Activated T-helper 17 cell treated with anti-CD3 and anti-CD28 coated beads, Interleukin-2, amount 50 U/mL, for 72 hours (primary cell): ENCODE data around the gene MC4R. TPM values are rescaled to one million over a fixed set of nuclear protein-coding genes. Genes with fewer than 3 reads are reported as not detected.
"Not testable (repeated sequence)": the region's sequence is repeated elsewhere in the genome, so short reads cannot be mapped to it uniquely, and the experiment has no call there.

Experiments
- ATAC-seq: fragments of 150-1000 bp; cut with Tn5 transposase; replicated peaks from 2 replicates; pipeline ENCODE4 v1.10.0; 2021; ENCODE audit warnings: mild to moderate bottlenecking, moderate library complexity
- H3K27ac Mint-ChIP-seq: one replicate; pipeline ENCODE4 v1.8.0; 2022; ENCODE audit warnings: mixed read lengths
- H3K27me3 Mint-ChIP-seq: one replicate; pipeline ENCODE4 v1.8.0; 2022; ENCODE audit warnings: mixed read lengths
- H3K36me3 Mint-ChIP-seq: one replicate; pipeline ENCODE4 v1.8.0; 2022; ENCODE audit warnings: low read depth, mild to moderate bottlenecking, mixed read lengths
- H3K4me1 Mint-ChIP-seq: one replicate; pipeline ENCODE4 v1.8.0; 2022; ENCODE audit warnings: mixed read lengths
- H3K4me3 Mint-ChIP-seq: one replicate; pipeline ENCODE4 v1.8.0; 2022; ENCODE audit warnings: mild to moderate bottlenecking, mixed read lengths
- H3K9me3 Mint-ChIP-seq: one replicate; pipeline ENCODE4 v1.8.0; 2022; ENCODE audit warnings: mixed read lengths
- total RNA-seq, 2 donors: library from RNA; stranded (reverse); gene quantifications; one replicate each; pipeline ENCODE4 v1.2.3, GENCODE V29; 2022

MC4R gene
- not detected for total RNA-seq

GRCh38 chr18:60372596-60372995 is at the start of gene MC4R:
MC4R (minus strand) TSS chr18:60372775; CDS start chr18:60372349, 426 bp downstream.
- no peak for ATAC-seq
- Mint-ChIP-seq H3K27ac (no peak within 1 kb of the TSS), H3K27me3 (no peaks in the 10 kb centered on the region), H3K4me3 (no peak within 1 kb of the TSS), H3K4me1 (no peaks in the 10 kb centered on the region), H3K9me3 (peaks cover 4% of the 10 kb centered on the region), H3K36me3 (no peaks in the 10 kb centered on the region)

DNA sequence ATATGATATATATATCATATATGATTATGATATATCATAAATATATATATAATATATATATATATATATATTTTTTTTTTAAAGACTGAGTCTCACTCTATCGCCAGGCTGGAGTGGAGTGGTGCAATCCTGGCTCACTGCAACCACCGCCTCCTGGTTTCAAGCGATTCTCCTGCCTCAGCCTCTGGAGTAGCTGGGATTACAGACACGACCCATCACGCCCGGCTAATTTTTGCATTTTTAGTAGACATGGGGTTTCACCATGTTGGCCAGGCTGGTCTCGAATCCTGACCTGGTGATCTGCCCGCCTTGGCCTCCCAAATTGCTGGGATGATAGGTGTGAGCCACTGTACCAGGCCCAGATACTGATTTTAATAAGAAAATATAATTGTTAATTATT is 49.7 kb upstream of the MC4R start:
- H3K9me3 Mint-ChIP-seq, H3K27ac Mint-ChIP-seq, H3K36me3 Mint-ChIP-seq, H3K27me3 Mint-ChIP-seq, H3K4me3 Mint-ChIP-seq, ATAC-seq, H3K4me1 Mint-ChIP-seq: not testable (repeated sequence)

DNA sequence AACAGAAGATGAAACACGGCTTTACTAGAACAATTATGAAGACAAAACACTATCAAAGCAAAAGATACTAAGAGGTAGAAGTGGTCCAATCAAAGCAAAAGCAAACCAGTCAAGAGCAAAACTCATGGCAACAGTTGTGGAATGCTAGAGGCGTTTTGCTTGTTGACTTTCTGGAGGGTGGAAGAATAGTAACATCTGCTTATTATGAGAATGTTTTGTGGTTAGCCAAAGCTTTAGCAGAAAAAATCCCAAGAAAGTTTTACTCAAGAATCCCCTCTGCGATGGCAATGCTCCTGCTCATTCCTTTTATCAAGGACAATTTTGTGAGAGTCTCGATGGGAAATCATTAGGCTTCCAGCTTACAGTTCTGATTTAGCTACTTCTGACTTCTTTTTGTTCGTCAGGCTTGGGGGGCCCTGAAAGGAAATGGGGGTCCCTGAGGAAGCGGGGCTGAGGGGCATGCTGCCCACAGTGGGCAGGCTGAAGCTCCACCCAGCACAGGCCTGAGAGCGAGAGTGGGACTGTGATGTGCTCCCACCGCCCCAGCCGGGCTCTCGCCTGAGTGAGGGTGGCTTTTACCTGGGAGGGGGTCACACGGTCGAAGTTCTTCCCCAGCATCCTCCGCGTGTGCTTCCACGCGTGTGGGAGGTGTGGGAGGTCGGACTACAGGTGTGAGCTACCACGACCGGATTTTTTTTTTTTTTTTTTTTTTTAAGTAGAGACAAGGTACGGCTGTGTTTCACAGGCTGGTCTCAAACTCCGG is 49.0 kb upstream of the MC4R start:
- no peaks in the 10 kb centered on the region for H3K4me1 Mint-ChIP-seq
- no peaks in the 10 kb centered on the region for H3K36me3 Mint-ChIP-seq
- H3K27ac Mint-ChIP-seq: no peak overlapping the region
- H3K9me3 Mint-ChIP-seq: peaks cover 5% of the 10 kb centered on the region
- H3K27me3 Mint-ChIP-seq: no peaks in the 10 kb centered on the region
- ATAC-seq: no peak
- H3K4me3 Mint-ChIP-seq: no peak overlapping the region

DNA sequence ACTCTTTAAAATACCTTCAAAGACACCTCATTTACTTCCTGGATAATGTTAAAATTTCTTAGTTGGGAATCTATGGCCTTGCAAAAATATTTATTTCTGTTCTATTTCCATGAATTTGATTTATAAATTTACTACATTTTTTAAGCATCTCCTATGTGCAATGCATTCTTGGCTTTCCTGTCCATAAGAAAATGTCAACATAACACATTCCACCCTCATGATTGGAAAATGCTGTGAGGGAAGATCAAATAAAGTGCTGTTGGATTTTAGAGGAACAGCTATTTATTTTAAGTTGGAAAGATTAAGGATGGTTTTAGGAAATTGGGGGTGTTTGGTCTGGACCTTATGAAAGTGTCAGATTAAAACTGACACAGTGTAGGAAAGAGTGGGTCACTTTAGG is 45.4 kb upstream of the MC4R start:
- Mint-ChIP-seq H3K27me3 (no peaks in the 10 kb centered on the region), H3K4me3 (no peak overlapping the region), H3K9me3 (peaks cover 5% of the 10 kb centered on the region)

DNA sequence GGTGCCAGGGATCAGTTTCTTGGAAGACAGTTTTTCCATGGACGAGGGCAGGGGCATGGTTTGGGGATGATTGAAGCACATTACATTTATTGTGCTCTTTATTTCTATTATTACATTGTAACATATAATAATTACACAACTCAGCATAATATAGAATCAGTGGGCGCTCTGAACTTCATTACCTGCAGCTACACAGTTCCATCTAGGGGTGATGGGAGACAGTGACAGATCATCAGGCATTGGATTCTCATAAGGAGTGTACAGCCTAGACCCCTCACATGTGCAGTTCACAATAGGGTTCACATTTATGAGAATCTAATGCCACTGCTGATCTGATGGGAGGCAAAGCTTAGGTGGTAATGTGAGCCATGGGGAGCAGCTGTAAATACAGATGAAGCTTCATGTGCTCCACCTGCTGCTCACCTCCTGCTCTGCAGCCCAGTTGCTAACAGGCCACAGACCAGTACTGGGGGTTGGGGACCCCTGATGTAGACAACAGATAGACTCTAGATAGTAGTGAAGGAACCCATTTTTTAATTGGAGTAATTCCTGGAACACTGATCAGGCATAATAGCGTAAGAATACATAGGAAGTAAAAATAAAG is 41.5 kb upstream of the MC4R start:
- ATAC-seq: no peak
- no peaks in the 10 kb centered on the region for H3K27me3 Mint-ChIP-seq
- no peaks in the 10 kb centered on the region for H3K4me1 Mint-ChIP-seq
- H3K27ac Mint-ChIP-seq: no peak overlapping the region
- H3K36me3 Mint-ChIP-seq: no peaks in the 10 kb centered on the region
- no peak overlapping the region for H3K4me3 Mint-ChIP-seq
- no peaks in the 10 kb centered on the region for H3K9me3 Mint-ChIP-seq

More for the DNA sequence above, 45.4 kb upstream of the MC4R start:
- no peaks in the 10 kb centered on the region for H3K4me1 Mint-ChIP-seq
- H3K36me3 Mint-ChIP-seq: no peaks in the 10 kb centered on the region
- ATAC-seq: no peak
- no peak overlapping the region for H3K27ac Mint-ChIP-seq

DNA sequence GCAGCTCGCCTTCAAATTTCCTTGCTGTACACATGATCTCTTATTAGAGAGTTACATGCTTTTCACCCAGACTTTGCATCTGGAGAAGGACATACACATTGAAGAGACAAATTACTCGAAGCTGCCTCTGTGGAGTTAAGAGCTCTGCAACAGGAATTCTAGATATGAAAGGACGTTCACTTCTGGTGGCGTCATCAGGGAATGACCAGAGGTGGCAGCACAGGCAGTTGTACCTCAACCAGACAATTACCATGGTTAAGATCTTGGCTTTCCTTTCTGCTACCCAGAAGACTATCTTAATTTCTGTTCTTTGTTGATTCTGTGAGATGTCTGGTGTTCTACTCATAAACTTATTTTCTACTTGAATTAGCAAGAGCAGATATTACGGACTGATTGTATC is 39.1 kb upstream of the MC4R start:
- Mint-ChIP-seq H3K27ac (no peak overlapping the region), H3K4me1 (no peaks in the 10 kb centered on the region), H3K4me3 (no peak overlapping the region), H3K27me3 (no peaks in the 10 kb centered on the region), H3K9me3 (no peaks in the 10 kb centered on the region), H3K36me3 (no peaks in the 10 kb centered on the region)
- ATAC-seq: no peak

DNA sequence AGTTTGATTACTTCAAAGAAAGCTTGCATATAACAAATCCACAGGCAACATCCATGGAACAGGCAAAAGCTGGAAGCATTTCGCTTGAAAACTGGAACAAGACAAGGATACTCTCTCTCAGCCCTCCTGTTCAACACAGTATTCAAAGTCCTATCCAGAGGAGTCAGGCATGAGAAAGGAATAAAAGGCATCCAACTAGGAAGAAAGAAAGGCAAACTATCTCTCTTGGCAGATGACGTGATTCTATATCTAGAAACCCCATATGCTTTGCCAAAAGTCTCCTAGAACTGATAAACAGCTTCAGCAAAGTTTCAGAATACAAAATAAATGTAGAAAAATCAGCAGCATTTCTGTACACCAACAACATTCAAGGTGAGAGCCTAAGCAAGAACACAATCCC is 34.1 kb upstream of the MC4R start:
- Mint-ChIP-seq H3K36me3 (no peaks in the 10 kb centered on the region), H3K9me3 (no peaks in the 10 kb centered on the region), H3K4me3 (no peak overlapping the region), H3K4me1 (no peaks in the 10 kb centered on the region), H3K27ac (no peak overlapping the region), H3K27me3 (no peaks in the 10 kb centered on the region)
- ATAC-seq: no peak

DNA sequence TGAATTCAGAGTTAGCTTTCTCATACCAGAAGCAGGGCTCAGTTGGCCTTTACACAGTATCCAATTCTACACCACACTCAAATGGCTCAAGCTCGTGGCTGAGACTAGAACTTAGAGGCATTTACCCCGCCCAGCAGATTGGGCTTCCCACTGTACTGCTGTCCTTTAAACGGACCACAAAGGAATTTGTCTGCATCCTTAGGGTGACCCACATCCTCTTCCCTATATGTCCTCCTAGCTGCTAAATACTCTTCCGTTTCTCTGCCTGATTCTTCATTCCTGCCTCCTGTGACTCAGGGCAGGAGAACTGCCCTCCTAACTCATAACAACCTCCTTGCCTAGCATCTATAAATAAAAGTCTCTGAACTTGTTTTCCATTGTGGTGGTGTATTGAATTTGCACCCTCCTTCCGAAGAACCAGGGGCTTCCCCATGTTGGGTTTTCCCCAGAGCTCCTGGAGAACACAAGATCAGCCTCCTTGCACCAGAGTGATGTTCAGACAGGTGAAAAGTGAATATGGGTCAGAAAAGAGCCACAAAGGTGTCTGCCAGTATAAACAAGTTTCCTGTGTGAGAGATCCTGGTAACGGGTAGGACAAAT is 32.0 kb upstream of the MC4R start:
- Mint-ChIP-seq H3K27ac (no peak overlapping the region), H3K4me3 (no peak overlapping the region), H3K36me3 (no peaks in the 10 kb centered on the region), H3K27me3 (no peaks in the 10 kb centered on the region), H3K9me3 (peaks cover 10% of the 10 kb centered on the region), H3K4me1 (no peaks in the 10 kb centered on the region)
- ATAC-seq: no peak

- H3K4me1 Mint-ChIP-seq: no peaks in the 10 kb centered on the region
- no peaks in the 10 kb centered on the region for H3K27me3 Mint-ChIP-seq
- H3K9me3 Mint-ChIP-seq: peaks cover 11% of the 10 kb centered on the region
- H3K4me3 Mint-ChIP-seq: no peak overlapping the region
- H3K36me3 Mint-ChIP-seq: no peaks in the 10 kb centered on the region
- ATAC-seq: no peak
- H3K27ac Mint-ChIP-seq: no peak overlapping the region
Measured at GRCh38 chr18:60401346-60401745, 28.8 kb upstream of the MC4R start.

DNA sequence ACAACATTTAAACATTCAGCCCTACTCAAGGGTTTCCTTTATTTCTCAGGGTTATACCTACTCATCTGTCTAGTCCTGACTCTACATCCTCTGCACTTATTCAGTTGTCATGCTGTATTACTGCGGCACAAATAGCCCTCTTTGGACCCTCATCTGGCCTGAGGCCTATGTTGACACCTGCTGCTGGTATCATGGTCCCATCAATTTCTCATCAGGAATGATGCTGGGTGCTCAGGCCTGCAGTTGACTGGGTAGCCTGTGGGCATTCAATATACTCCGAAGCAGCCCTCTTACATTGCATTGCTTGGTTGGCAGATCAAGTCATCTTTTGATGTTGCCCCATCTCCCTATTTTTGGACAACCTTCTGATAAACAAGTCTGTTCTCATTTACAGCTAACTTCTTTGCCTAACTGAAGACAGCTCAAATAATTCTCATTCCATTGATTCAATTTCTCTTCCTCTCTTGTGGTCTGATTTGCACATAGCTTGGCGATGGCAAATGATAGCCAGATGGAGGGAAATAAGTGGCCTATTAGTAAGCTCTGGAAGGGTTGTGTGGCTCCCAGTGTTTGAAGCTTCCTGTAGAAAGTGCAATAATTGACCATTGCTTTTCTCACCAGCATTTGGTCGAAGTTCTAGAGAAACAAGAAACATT is 19.1 kb upstream of the MC4R start:
- ATAC-seq: no peak
- H3K36me3 Mint-ChIP-seq: no peaks in the 10 kb centered on the region
- H3K4me3 Mint-ChIP-seq: no peak overlapping the region
- H3K9me3 Mint-ChIP-seq: peaks cover 4% of the 10 kb centered on the region
- H3K4me1 Mint-ChIP-seq: no peaks in the 10 kb centered on the region
- no peaks in the 10 kb centered on the region for H3K27me3 Mint-ChIP-seq
- no peak overlapping the region for H3K27ac Mint-ChIP-seq

DNA sequence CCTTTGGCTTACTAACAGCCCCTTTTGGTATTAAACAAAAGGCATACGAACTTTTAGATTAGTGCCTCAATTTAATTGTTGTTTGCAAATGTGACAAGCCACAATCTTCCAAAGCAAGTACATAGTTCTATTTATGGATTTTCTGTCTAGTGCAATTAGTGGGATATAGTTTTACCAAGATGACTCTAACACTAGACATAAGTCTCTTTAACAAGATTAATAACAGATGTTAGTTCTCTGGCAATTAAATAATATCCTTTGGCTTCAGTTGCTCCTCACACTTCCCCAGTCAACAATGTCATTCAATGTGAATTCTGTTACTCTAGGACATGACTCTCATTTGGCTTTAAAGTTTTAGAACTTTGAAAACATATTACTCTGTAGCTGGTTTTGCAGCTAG is 16.7 kb upstream of the MC4R start:
- no peaks in the 10 kb centered on the region for H3K27me3 Mint-ChIP-seq
- no peaks in the 10 kb centered on the region for H3K9me3 Mint-ChIP-seq
- H3K27ac Mint-ChIP-seq: no peak overlapping the region
- no peaks in the 10 kb centered on the region for H3K4me1 Mint-ChIP-seq
- H3K4me3 Mint-ChIP-seq: no peak overlapping the region
- no peaks in the 10 kb centered on the region for H3K36me3 Mint-ChIP-seq
- ATAC-seq: no peak

DNA sequence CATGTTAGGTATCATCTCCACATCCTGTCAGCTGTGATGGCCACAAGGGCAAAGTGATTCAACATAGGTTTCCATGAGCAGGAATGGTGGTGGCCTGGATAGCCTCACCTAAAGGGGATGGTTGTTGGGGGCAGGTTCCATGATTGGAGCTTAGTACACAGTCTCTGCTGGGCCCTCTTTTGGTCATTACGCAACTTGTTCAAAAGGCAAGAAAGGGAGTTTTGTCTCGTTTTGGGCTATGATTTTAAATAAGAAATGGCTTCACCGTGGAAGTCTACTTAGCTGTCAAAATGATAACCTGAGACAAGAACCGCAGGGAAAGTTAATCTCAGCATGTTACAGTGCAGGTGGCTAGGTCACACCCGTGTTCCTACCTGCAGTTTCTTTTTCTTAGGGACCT is 13.1 kb upstream of the MC4R start:
- Mint-ChIP-seq H3K4me3 (no peak overlapping the region), H3K36me3 (no peaks in the 10 kb centered on the region), H3K27ac (no peak overlapping the region), H3K27me3 (no peaks in the 10 kb centered on the region), H3K9me3 (no peaks in the 10 kb centered on the region), H3K4me1 (no peaks in the 10 kb centered on the region)
- no peak for ATAC-seq

GRCh38 chr18:60383893-60384292 is 11.3 kb upstream of the MC4R start:
- no peak overlapping the region for H3K27ac Mint-ChIP-seq

DNA sequence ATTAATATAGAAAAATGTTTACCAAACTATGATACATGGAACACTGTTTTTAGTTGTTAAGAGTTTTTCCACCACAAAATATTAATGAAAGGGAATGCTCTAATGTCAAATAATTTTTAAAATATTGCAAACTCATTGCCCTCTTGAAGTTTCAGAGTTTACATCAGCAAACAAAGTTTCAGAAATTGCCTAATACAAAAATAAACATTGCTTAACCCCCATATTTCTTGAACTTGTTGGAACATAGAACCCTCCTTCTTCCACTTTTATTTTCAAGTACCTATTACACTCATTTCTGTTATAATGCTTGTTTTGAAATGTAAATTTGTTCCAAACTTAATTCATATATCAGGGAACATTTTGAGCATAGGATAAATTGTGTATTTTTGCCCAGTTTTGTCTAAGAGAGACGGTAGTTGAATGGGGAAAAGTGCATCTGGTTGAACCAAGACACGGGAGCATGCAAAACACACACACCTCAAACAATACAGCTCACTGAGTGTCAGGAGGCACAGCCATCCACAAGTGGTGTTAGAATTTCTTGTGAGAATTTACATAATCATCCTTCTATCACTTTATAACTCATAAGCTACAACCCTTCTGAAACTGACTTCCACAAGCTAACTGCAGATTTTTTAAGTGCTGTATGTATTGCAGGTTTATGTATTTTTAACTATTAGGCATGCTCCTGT is 5.3 kb upstream of the MC4R start:
- no peak for ATAC-seq
- Mint-ChIP-seq H3K36me3 (no peaks in the 10 kb centered on the region), H3K27me3 (no peaks in the 10 kb centered on the region), H3K4me1 (no peaks in the 10 kb centered on the region), H3K27ac (no peak overlapping the region), H3K4me3 (no peak overlapping the region), H3K9me3 (no peaks in the 10 kb centered on the region)

More at GRCh38 chr18:60383893-60384292, 11.3 kb upstream of the MC4R start:
- Mint-ChIP-seq H3K4me3 (no peak overlapping the region), H3K36me3 (no peaks in the 10 kb centered on the region), H3K9me3 (no peaks in the 10 kb centered on the region), H3K27me3 (no peaks in the 10 kb centered on the region), H3K4me1 (no peaks in the 10 kb centered on the region)
- no peak for ATAC-seq
